Activated naive CD4-positive, alpha-beta T cell treated with Interleukin-2 at 50 U/mL for 16 hours (primary cell): ENCODE results near the gene RHBDF1.
"Not testable (repeated sequence)": the region's sequence is repeated elsewhere in the genome, so short reads cannot be mapped to it uniquely, and the experiment has no call there.

Experiments
- DNase-seq: peaks from one replicate; pipeline ENCODE4 v3.0.0-alpha.2; 2020

Gene RHBDF1

DNA sequence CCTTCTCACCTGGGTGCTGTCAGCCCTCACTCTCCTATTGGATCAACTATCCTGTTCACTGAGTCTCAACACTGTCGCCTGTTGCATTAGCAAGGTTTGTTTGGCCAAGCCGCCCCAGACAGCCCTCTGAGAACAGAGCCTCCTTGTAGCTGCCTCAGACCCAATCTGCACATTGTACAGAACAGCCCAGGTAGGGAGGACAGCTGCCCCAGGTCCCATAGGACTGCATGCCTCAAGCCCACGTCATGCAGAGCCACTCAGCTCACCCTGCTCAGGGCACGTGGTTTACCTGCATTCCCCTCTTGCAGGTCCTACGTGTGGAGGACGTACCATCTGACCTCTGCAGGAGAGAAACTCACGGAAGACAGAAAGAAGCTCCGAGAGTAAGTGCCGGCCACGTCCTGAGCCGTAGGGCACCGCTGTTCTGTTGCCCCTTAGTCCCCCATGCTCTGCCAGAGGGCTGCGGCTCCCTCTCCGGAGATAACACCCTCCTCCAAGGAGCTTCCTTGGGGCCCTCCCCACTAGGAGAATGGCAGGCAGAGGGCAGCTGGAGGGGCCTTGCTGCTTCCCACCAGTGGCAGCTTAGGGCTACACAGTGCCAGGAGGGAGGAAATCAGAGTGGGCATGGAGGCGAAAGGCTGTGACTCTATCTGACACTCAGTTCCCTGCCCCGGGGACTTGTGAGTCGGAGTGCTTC, 16.1 kb downstream of the RHBDF1 start:
- no peak for DNase-seq

GRCh38 chr16:55571-56136, 16.8 kb downstream of the RHBDF1 start:
- no peak for DNase-seq

DNA sequence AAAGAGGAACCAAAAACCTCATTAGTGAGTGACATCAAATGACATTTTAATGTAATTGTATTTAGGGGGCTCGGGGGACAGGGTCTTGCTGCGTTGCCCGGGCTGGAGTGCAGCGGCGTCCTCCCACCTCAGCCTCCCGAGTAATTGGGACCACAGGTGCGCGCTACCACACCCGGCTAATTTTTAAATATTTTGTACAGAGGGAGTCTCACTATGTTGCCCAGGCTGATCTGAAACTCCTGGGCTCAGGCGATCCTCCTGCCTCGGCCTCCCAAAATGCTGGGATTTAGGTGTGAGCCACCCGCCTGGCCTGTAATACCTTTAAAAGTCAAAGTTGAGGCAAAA, 18.2 kb downstream of the RHBDF1 start:
- DNase-seq: no peak

GRCh38 chr16:53346-54236, 18.8 kb downstream of the RHBDF1 start, which contains the start of the genes POLR3K and SNRNP25:
TSS of gene POLR3K (minus strand) at chr16:53608. CDS start at chr16:53586, 22 bp downstream.
TSS of gene SNRNP25 (plus strand) at chr16:53828. CDS start at chr16:54017, 189 bp downstream.
- peak; percentile 98 for DNase-seq

- no peak for DNase-seq
These were observed 21.5 kb downstream of the RHBDF1 start for GRCh38 chr16:50769-51591.

DNA sequence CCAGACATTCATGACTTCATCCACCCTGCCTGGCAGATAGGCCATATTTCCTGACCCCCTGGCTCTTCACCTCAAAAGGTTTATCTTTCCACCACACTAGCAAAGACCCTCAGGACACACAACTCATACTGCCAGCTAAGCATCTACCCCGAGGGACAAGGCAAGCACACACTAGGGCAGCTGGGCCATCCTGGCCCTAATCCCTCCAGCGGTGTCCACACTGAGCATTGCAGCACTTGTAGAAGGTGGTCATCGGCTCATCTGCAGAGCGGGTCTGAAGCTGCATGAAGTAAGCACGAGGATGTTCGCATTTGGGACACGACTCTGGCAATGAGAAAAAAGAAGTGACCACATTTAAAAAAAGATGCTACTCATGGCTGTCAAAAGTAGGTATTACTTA, 25.2 kb downstream of the RHBDF1 start:
- DNase-seq: no peak

GRCh38 chr16:46510-46909, 25.9 kb downstream of the RHBDF1 start:
- DNase-seq: not testable (repeated sequence)

- DNase-seq: no peak
These were observed 27.0 kb downstream of the RHBDF1 start for GRCh38 chr16:45454-45853.

DNA sequence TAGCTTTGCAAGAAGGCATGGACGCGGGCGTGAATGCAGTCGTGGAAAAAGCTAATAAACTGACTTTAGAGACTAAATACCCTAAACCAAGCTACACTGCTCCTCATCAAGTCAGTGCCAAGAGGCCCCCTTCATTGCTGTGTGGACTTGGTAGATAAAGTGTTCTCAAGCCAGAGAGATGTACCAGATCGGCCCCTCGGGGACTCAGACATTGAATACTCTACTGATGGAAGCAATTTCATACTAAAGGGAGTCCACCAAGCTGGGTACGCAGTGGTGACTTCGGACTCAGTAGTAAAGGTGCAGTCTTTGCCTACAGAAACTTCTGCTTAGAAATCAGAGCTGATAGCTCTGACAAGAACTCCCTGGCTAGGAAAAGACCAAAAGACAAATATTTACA, 27.8 kb downstream of the RHBDF1 start:
- no peak for DNase-seq

DNA sequence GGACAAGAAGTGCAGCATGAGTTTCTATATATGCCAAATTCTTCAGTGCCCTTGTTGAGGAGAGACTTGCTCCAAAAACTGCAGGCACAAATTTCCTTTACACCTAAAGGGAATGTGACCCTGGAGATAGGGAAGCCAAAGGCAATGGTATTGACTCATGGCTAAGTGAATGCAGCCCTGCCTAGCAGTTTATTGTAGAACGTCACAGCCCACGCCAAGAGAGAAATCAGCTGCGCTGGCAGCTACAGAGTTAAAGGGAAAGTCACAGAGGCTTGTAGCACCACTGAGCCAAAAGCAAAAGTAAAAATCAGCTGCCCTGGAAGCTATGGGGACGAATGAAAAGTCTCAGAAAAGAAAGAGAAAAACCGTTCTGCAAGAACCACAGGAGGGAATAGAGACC, 29.1 kb downstream of the RHBDF1 start:
- DNase-seq: no peak

- no peak for DNase-seq
These were observed 29.7 kb downstream of the RHBDF1 start for GRCh38 chr16:42691-43090.

GRCh38 chr16:42069-42457, 30.4 kb downstream of the RHBDF1 start:
- DNase-seq: no peak

DNA sequence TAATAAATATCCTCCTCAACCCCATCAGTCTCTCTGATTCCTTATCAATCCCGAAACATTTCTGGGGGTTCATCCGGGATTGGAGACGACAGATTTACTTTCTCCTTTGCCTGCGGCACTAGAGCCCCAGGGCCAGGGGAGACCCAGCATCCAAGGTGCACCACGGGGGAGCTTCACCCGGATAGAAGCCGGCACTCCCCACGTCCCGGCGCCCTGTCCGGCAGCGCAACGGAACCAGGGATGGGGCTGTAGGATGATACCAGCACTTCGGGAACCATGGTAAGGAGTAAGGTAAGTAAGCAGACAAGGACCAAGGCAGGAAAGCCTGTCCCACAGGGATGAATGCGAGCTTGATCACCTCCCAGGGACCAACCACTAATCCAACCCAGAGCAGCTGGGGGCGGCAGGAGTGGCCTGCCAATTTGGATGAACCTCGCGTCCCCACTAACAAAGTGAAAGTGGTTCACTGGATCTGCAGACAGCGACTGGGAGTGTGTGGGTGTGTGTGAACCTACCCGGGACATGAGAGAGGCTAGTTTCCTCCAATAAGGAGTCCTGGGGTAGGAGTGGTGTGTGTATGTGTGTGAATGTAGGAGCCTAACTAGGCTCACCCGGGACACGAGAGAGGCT, 30.9 kb downstream of the RHBDF1 start:
- DNase-seq: no peak

DNA sequence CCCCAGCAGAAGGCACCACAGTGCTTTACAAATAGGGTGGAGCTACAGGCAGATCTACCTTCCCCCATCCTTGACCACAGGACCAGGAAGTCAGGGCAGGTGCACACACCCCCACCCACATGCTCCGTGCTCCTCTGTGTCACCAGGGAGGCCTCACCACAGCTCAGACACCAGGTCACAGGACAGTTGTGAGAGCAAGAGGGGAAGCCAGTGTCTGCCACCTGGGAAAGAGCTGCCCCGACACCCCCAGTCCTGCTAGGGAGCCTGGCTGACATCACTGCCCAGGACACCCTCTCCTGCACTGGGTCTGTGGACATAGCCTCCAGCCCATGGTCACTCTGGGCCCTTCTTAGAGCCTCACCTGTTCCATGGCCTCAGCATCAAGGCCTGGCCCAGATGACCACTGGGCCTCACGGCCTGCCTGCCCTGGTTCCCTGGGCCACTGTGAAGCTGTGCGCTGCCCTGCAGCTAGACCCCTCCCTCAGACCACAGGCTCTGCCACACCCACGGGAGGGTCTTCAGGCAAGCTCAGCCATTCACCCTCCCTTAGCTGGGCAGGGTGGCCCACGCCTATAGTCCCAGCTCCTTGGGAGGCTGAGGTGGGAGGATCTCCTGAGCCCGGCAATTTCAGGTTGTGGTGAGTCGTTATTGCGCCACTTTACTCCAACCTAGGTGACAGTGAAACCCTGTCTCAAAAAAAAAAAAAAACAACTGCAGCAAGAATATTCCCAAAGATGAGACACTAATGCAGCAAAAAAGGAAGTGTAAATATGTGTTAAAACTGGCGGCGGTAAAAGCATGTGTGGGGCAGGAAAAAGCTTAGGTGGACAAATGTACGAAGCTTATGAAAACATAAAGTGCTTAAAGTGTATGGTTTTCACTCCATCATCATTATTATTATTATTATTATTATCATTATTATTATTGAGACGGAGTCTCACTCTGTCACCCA, 33.2 kb downstream of the RHBDF1 start:
- DNase-seq: peak; percentile 50

DNA sequence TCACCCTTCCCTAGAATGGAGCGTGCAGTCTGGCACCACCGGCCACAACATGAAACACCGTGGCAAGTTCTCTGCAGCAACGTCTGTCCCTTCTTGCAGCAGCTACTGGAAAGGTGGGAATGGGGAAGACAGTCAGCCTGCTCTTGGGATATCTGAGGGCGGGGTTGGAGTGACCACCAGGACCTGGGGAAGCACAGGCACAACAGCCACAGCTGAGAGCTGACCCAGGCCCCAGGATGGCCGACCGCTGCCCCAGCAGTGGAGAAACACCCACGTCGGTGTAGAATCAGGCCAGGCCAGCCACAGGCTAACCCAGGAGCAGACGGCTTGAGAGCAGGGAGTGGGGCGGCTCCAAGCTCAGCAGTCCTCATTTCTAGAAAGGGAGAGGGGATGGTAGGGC, 34.2 kb downstream of the RHBDF1 start:
- DNase-seq: not testable (repeated sequence)

- no peak for DNase-seq
These were observed 34.9 kb downstream of the RHBDF1 start for GRCh38 chr16:37511-37910.

GRCh38 chr16:36336-36984, 36.0 kb downstream of the RHBDF1 start:
- DNase-seq: no peak

GRCh38 chr16:35678-36305, 36.6 kb downstream of the RHBDF1 start:
- DNase-seq: no peak

- DNase-seq: no peak
These were observed 37.3 kb downstream of the RHBDF1 start for GRCh38 chr16:35011-35677.

DNA sequence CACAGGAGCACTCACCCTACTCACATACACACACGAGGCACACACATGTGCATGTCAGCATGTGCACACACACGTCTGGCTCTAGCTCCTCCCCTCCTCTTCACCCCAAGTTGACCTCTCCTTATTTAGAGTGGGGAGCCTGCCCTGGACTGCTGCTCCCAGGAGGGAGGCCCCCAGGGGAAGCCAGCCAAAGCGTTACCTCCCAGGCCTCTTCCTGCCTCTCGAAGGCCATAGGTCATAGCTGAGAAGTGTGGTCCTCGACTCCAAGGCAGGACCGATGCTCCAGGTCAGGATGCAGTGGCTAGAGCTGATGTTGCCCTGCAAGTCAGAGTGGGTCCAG, 37.8 kb downstream of the RHBDF1 start:
- DNase-seq: no peak
